Inflammatory macrophage treated with lipopolysaccharide for 4 hours (primary cell): ENCODE data around the gene KRT2.
A peak's percentile ranks its signal among the peaks of the same experiment; 100 is the strongest.
"Not testable (repeated sequence)": the region's sequence is repeated elsewhere in the genome, so short reads cannot be mapped to it uniquely, and the experiment has no call there.

Source experiments
- DNase-seq: peaks from one replicate; pipeline ENCODE4 v3.0.0-alpha.2; 2020

The KRT2 gene

GRCh38 chr12:52683575-52684300 is 31.7 kb upstream of the KRT2 start:
- no peak for DNase-seq

- DNase-seq = no peak
These were observed 31.0 kb upstream of the KRT2 start for GRCh38 chr12:52682938-52683574.

- DNase-seq = no peak
These were observed 30.3 kb upstream of the KRT2 start for GRCh38 chr12:52682381-52682660.

GRCh38 chr12:52681526-52682380 is 29.7 kb upstream of the KRT2 start:
- no peak for DNase-seq

GRCh38 chr12:52680363-52680762 is 28.4 kb upstream of the KRT2 start, which contains the start of gene KRT1:
TSS of gene KRT1 (minus strand) at chr12:52680407. CDS start at chr12:52680348, 59 bp downstream.
- no peak for DNase-seq

GRCh38 chr12:52679875-52680274 is 27.9 kb upstream of the KRT2 start:
- DNase-seq = no peak

GRCh38 chr12:52677671-52678070 is 25.7 kb upstream of the KRT2 start:
- DNase-seq = no peak

- DNase-seq = no peak
These were observed 25.1 kb upstream of the KRT2 start for GRCh38 chr12:52677126-52677525.

GRCh38 chr12:52676163-52676562 is 24.2 kb upstream of the KRT2 start:
- no peak for DNase-seq

- DNase-seq = no peak
These were observed 23.3 kb upstream of the KRT2 start for GRCh38 chr12:52675301-52675701.

GRCh38 chr12:52674433-52674775 is 22.4 kb upstream of the KRT2 start:
- DNase-seq = no peak

- DNase-seq = peak; percentile 9
These were observed 21.9 kb upstream of the KRT2 start for GRCh38 chr12:52673713-52674432.

- no peak for DNase-seq
These were observed 21.2 kb upstream of the KRT2 start for GRCh38 chr12:52673217-52673616.

GRCh38 chr12:52672321-52672933 is 20.4 kb upstream of the KRT2 start:
- no peak for DNase-seq

GRCh38 chr12:52670961-52671360 is 18.9 kb upstream of the KRT2 start:
- no peak for DNase-seq

GRCh38 chr12:52670506-52670905 is 18.5 kb upstream of the KRT2 start:
- no peak for DNase-seq

- not testable (repeated sequence) for DNase-seq
These were observed 17.9 kb upstream of the KRT2 start for GRCh38 chr12:52669941-52670340.

- no peak for DNase-seq
These were observed 17.4 kb upstream of the KRT2 start for GRCh38 chr12:52669426-52669825.

GRCh38 chr12:52667931-52668330 is 15.9 kb upstream of the KRT2 start:
- DNase-seq = no peak

GRCh38 chr12:52667509-52667908 is 15.5 kb upstream of the KRT2 start:
- no peak for DNase-seq

- DNase-seq = no peak
These were observed 14.5 kb upstream of the KRT2 start for GRCh38 chr12:52666471-52666870.

GRCh38 chr12:52663420-52663819 is 11.4 kb upstream of the KRT2 start:
- no peak for DNase-seq

GRCh38 chr12:52662918-52663229 is 10.9 kb upstream of the KRT2 start:
- no peak for DNase-seq
